ENCODE measurements around the gene FARS2. TPM values are rescaled to one million over a fixed set of nuclear protein-coding genes. Genes with fewer than 3 reads are reported as not detected.

Gene FARS2
- total RNA-seq, 1 donor from 2014 or later: 23.3 TPM

DNA sequence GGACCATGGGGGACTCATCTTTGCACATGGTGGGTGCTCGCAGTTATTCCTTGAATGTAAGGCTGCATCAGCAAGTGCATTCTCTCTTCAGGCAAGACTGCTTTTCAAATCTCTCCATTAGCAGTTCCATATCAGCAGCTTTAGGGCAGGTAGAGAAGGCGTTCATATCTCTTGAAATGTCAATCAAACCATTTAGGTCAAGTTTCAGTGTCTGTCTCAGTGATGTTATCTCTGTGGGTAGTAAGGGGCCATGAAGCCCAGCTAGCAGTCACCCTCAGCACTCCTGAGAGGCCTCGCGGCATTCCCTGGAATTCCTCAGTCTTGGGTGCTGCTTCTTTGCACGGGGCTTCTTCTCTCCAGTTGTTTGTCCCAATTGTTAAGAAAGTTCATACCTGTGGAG is 24.2 kb downstream of the FARS2 start:
- H3K36me3 Mint-ChIP-seq (ENCODE audit: low read depth): peaks cover 4% of the 10 kb centered on the region
- TF ChIP-seq, protein P1, sequence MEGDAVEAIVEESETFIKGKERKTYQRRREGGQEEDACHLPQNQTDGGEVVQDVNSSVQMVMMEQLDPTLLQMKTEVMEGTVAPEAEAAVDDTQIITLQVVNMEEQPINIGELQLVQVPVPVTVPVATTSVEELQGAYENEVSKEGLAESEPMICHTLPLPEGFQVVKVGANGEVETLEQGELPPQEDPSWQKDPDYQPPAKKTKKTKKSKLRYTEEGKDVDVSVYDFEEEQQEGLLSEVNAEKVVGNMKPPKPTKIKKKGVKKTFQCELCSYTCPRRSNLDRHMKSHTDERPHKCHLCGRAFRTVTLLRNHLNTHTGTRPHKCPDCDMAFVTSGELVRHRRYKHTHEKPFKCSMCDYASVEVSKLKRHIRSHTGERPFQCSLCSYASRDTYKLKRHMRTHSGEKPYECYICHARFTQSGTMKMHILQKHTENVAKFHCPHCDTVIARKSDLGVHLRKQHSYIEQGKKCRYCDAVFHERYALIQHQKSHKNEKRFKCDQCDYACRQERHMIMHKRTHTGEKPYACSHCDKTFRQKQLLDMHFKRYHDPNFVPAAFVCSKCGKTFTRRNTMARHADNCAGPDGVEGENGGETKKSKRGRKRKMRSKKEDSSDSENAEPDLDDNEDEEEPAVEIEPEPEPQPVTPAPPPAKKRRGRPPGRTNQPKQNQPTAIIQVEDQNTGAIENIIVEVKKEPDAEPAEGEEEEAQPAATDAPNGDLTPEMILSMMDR (conservative IDR thresholded peaks at IDR 0.05): no peak

DNA sequence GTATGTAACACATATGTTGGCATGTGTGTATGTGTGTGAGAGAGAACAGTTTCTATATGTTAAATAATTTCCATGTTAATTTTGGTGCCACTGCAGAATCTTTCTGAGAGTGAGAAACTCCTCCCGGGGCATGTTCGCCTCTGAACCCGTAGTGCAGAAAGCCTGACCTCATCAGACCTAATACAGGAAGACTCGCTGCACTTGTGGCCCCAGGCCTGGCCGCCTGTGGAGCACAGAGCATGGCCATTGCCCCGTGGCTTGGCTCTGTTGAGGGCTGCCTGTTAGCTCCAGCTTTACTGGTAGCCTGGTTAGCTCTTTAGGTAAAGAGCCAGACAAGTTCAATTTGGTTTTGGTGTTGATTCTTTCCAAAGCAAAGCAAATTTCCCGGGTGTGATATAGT is 25.5 kb downstream of the FARS2 start:
- Mint-ChIP-seq H3K4me3 (no peak overlapping the region), H3K36me3 (ENCODE audit: low read depth) (peaks cover 4% of the 10 kb centered on the region), H3K9me3 (no peaks in the 10 kb centered on the region), H3K27me3 (ENCODE audit: low read depth) (no peaks in the 10 kb centered on the region), H3K27ac (ENCODE audit: unreplicated experiment) (no peak overlapping the region), H3K4me1 (peaks cover 13% of the 10 kb centered on the region)
- TF ChIP-seq, protein P1 (conservative IDR thresholded peaks at IDR 0.05): no peak
- no peak for DNase-seq (ENCODE audit: low read depth, low spot score)

More for the DNA sequence above, 24.2 kb downstream of the FARS2 start:
- Mint-ChIP-seq H3K9me3 (no peaks in the 10 kb centered on the region), H3K4me1 (peaks cover 13% of the 10 kb centered on the region), H3K4me3 (no peak overlapping the region), H3K27ac (ENCODE audit: unreplicated experiment) (no peak overlapping the region), H3K27me3 (ENCODE audit: low read depth) (no peaks in the 10 kb centered on the region)
- no peak for DNase-seq (ENCODE audit: low read depth, low spot score)

DNA sequence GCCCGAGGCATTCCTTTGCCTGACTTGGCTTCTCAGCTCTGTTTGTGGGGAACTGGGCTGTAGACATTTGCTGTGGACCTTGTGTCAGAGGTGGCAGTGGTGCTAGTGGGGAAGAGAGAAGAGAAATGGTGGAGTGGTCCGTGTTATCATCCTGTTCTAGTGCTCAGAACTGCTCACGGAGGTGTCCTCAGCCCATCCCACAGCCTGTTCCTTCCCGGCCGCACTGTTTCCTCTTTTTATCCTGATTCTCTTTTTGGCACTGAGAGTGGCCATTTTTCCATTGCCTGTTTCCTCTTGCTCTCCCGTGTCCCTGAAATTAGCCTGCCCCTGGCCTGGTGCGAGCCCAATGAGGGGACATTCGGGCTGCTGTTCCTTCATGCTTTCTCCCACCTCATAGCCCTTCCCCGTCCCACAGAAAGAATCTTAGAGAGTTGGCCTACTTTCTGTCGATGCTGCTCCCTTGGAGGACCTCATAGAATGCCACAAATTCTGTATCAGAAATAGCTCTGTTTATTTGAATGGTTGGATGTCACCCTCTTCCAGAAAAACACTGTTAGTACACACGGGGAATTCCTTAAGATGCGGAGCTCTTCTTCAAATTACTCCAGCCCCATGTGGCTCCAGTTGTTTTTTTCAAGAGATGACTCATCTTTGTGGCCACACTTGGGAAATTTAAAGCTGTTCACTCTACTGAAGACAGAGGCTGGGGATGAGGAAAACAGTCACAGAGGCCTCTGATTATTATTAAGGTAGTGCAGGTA is 26.1 kb downstream of the FARS2 start:
- Mint-ChIP-seq H3K27me3 (ENCODE audit: low read depth) (no peaks in the 10 kb centered on the region), H3K9me3 (no peaks in the 10 kb centered on the region), H3K4me1 (peaks cover 13% of the 10 kb centered on the region), H3K27ac (ENCODE audit: unreplicated experiment) (peak overlapping the region; percentile 44), H3K36me3 (ENCODE audit: low read depth) (peaks cover 4% of the 10 kb centered on the region), H3K4me3 (no peak overlapping the region)
- TF ChIP-seq, protein P1 (conservative IDR thresholded peaks at IDR 0.05): no peak
- DNase-seq (ENCODE audit: low read depth, low spot score): no peak

DNA sequence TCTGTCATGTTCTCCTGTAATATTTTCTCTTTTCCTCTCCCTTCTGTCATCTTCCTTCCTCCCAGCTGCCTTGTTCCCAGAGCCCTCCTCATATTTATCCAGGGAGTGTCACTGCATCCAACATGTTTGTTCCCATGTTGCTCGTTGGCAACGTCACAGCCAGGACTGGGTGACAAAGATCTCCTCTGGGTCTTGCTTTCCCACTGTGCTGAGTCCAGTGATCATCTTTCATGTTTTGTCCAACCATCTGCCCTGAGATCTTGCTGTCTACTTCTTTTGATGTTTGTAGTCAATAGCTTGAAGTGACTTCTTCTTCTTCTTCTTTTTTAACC is 26.6 kb downstream of the FARS2 start:
- no peak overlapping the region for H3K27ac Mint-ChIP-seq (ENCODE audit: unreplicated experiment)
- H3K9me3 Mint-ChIP-seq: no peaks in the 10 kb centered on the region
- TF ChIP-seq, protein P1 (conservative IDR thresholded peaks at IDR 0.05): no peak
- no peaks in the 10 kb centered on the region for H3K27me3 Mint-ChIP-seq (ENCODE audit: low read depth)
- peaks cover 4% of the 10 kb centered on the region for H3K36me3 Mint-ChIP-seq (ENCODE audit: low read depth)
- H3K4me3 Mint-ChIP-seq: no peak overlapping the region
- no peak for DNase-seq (ENCODE audit: low read depth, low spot score)
- peaks cover 13% of the 10 kb centered on the region for H3K4me1 Mint-ChIP-seq

DNA sequence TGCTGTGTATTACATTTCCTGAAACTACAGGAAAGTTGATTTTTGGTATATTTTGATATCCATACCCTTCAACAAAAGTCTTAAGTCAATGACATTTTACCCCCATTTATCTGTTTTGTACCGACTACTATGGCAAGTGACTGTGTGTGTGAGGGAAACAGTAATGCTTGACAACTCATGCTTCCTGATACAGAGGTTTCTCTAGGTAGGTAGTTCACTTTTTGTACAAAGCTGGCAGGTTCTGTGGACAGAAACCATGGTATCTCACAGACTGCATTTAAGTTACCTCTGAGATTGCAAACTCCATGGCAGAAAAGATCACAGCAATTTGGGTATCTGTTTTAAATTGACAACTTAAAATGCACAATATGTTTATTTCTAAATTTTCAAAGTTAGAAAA is 28.8 kb downstream of the FARS2 start:
- no peaks in the 10 kb centered on the region for H3K9me3 Mint-ChIP-seq
- H3K27ac Mint-ChIP-seq (ENCODE audit: unreplicated experiment): no peak overlapping the region
- H3K4me1 Mint-ChIP-seq: peaks cover 22% of the 10 kb centered on the region
- DNase-seq (ENCODE audit: low read depth, low spot score): no peak
- TF ChIP-seq, protein P1 (conservative IDR thresholded peaks at IDR 0.05): no peak
- peaks cover 2% of the 10 kb centered on the region for H3K36me3 Mint-ChIP-seq (ENCODE audit: low read depth)
- H3K27me3 Mint-ChIP-seq (ENCODE audit: low read depth): no peaks in the 10 kb centered on the region
- H3K4me3 Mint-ChIP-seq: no peak overlapping the region

Data from neural crest cell (in vitro differentiated cells).